Stimulated activated naive B cell treated with anti-CD40 and anti-IgM and Interleukin-4, amounts not matched to agents 10 μg/mL and 1 μg/mL and 100 μg/mL, for 72 hours (primary cell): Measurements from ENCODE around the gene MDGA2.
A peak's percentile ranks its signal among the peaks of the same experiment; 100 is the strongest.
"Not testable (repeated sequence)": the region's sequence is repeated elsewhere in the genome, so short reads cannot be mapped to it uniquely, and the experiment has no call there.

Experiments used
- ATAC-seq, 2 donors: fragments of 150-1000 bp; cut with Tn5 transposase; replicated peaks; 2 replicates each; pipeline ENCODE4 v1.10.0; 2021; ENCODE audit warnings: moderate library complexity in 1 of 2
- DNase-seq: peaks from one replicate; pipeline ENCODE4 v3.0.0; 2021
- H3K27ac Mint-ChIP-seq: one replicate; pipeline ENCODE4 v1.8.0; 2022; ENCODE audit warnings: mild to moderate bottlenecking, mixed read lengths
- H3K27me3 Mint-ChIP-seq, 2 donors: one replicate each; pipeline ENCODE4 v1.8.0; 2022; ENCODE audit warnings: mixed read lengths in 2 of 2
- H3K36me3 Mint-ChIP-seq, 2 donors: one replicate each; pipeline ENCODE4 v1.8.0; 2022; ENCODE audit warnings: mixed read lengths in 2 of 2, mild to moderate bottlenecking in 1 of 2
- H3K4me1 Mint-ChIP-seq, 2 donors: one replicate each; pipeline ENCODE4 v1.8.0; 2022; ENCODE audit warnings: mixed read lengths in 2 of 2, mild to moderate bottlenecking in 1 of 2
- H3K4me3 Mint-ChIP-seq, 2 donors: one replicate each; pipeline ENCODE4 v1.8.0; 2022; ENCODE audit warnings: mild to moderate bottlenecking in 2 of 2, mixed read lengths in 2 of 2, moderate library complexity in 1 of 2
- H3K9me3 Mint-ChIP-seq, 2 donors: one replicate each; pipeline ENCODE4 v1.8.0; 2022; ENCODE audit warnings: mixed read lengths in 2 of 2, mild to moderate bottlenecking in 1 of 2

The MDGA2 gene

DNA sequence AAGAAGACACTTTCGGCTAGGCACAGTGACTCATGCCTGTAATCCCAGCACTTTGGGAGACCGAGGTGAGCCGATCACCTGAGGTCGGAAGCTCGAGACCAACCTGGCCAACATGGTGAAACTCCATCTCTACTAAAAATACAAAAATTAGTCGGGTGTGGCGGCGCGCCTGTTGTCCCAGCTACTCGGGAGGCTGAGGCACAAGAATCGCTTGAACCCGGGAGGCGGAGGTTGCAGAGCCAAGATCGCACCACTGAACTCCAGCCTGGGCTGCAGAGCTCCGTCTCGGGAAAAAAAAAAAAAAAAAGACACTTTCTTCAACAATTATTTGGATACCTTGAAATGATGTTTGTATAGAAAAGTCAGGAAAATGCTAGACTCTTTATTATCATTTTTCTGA, 393.6 kb downstream of the MDGA2 start:
- not testable (repeated sequence) for H3K27me3 Mint-ChIP-seq, H3K36me3 Mint-ChIP-seq, ATAC-seq, H3K4me1 Mint-ChIP-seq, DNase-seq, H3K4me3 Mint-ChIP-seq, H3K9me3 Mint-ChIP-seq, H3K27ac Mint-ChIP-seq

DNA sequence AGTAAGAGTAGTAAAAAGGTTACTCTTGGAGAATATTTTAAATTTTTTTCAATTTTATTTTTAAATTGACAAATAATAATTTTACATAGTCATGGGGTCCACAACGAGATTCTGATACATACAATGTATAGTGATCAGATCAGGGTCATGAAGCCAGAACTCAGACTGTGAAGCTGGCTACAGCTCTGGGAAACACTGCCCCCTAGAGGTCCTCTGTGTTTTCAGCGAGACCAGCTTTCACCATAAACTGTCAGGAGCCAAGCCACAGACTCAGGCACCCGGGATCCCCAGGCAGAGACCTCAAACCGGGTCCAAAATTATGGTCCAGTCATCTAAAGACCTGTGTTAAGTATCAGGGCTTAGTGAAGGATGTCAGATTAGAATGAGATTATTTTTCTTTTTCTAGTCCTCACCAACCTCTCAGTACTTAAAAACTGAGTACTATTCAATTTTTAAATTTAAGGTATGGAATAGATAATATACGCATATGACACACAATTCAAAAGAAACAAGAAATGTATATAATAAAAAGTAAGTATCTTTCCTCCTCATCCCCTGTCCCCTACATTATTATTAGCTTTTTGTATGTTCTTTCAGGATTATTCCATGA, 397.1 kb downstream of the MDGA2 start:
- ATAC-seq = peak; percentile 73 to 81
- Mint-ChIP-seq H3K36me3 (peaks cover 0 to 1% of the 10 kb centered on the region in 2 donors), H3K27ac (no peak overlapping the region), H3K27me3 (no peaks in the 10 kb centered on the region), H3K4me3 (no peak overlapping the region), H3K4me1 (no peaks in the 10 kb centered on the region), H3K9me3 (no peaks in the 10 kb centered on the region)
- DNase-seq = peak; percentile 1

DNA sequence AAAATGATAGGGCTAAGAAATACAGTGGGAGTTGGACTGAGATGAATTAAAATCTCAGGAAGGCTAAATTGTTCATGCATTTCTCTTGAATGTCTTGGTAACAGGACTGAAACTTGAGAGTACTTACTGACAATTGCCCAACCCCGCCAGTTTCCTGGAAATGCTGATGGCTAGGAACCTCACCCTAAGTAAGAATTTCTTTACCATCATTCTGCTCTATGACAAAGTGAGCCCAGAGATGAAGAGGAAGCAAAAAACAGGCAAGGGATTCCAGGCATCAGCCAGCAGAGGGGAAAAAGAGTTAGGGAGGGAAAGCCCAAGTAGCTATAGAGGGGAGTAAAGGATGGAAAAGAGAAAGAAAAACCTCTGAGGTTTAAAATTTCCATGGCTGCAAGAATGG, 397.7 kb downstream of the MDGA2 start:
- Mint-ChIP-seq H3K27ac (no peak overlapping the region), H3K4me1 (no peaks in the 10 kb centered on the region), H3K4me3 (no peak overlapping the region), H3K36me3 (peaks cover 0 to 1% of the 10 kb centered on the region in 2 donors), H3K27me3 (no peaks in the 10 kb centered on the region), H3K9me3 (no peaks in the 10 kb centered on the region)
- no peak for ATAC-seq
- no peak for DNase-seq

DNA sequence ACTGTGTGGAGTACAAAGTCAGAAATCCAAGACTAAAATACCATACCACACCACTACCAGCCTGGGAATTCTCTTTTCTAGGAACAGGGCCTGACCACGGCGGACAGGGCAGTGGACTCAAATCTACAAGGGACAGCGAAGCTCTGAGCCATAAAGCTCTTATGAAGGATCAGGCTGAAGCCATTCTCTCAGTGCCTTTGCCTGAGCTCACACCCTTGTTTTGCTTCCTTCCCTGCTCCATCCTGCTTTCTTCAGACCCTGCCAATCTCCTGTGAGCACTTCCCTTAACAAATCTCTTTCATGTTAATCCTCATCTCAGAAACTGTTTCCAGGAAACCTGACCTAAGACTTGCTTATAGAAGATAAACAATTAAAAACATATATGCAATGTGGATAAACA, 398.5 kb downstream of the MDGA2 start:
- H3K27ac Mint-ChIP-seq = no peak overlapping the region

GRCh38 chr14:47273939-47274338, 401.5 kb downstream of the MDGA2 start:
- ATAC-seq (no peak), DNase-seq (no peak)
- Mint-ChIP-seq H3K27ac (no peak overlapping the region), H3K4me1 (no peaks in the 10 kb centered on the region), H3K4me3 (no peak overlapping the region), H3K27me3 (no peaks in the 10 kb centered on the region), H3K9me3 (no peaks in the 10 kb centered on the region), H3K36me3 (peaks cover 0 to 1% of the 10 kb centered on the region in 2 donors)

More for the DNA sequence above, 398.5 kb downstream of the MDGA2 start:
- Mint-ChIP-seq H3K4me1 (no peaks in the 10 kb centered on the region), H3K9me3 (no peaks in the 10 kb centered on the region), H3K4me3 (no peak overlapping the region), H3K36me3 (peaks cover 0 to 1% of the 10 kb centered on the region in 2 donors), H3K27me3 (no peaks in the 10 kb centered on the region)
- no peak for DNase-seq
- ATAC-seq = no peak

GRCh38 chr14:47270715-47271114, 404.7 kb downstream of the MDGA2 start:
- Mint-ChIP-seq H3K9me3 (no peaks in the 10 kb centered on the region), H3K4me1 (no peaks in the 10 kb centered on the region), H3K27ac (no peak overlapping the region), H3K27me3 (no peaks in the 10 kb centered on the region), H3K36me3 (no peaks in the 10 kb centered on the region), H3K4me3 (no peak overlapping the region)
- ATAC-seq (no peak), DNase-seq (no peak)

GRCh38 chr14:47269756-47270492, 405.5 kb downstream of the MDGA2 start:
- DNase-seq (no peak), ATAC-seq (no peak)
- Mint-ChIP-seq H3K9me3 (no peaks in the 10 kb centered on the region), H3K27ac (no peak overlapping the region), H3K4me1 (no peaks in the 10 kb centered on the region), H3K27me3 (no peaks in the 10 kb centered on the region), H3K36me3 (no peaks in the 10 kb centered on the region), H3K4me3 (no peak overlapping the region)

- no peaks in the 10 kb centered on the region for H3K9me3 Mint-ChIP-seq
- ATAC-seq (no peak), DNase-seq (no peak)
- no peaks in the 10 kb centered on the region for H3K4me1 Mint-ChIP-seq
- no peaks in the 10 kb centered on the region for H3K36me3 Mint-ChIP-seq
- no peaks in the 10 kb centered on the region for H3K27me3 Mint-ChIP-seq
- H3K27ac Mint-ChIP-seq = no peak overlapping the region
- H3K4me3 Mint-ChIP-seq = no peak overlapping the region
Observed at GRCh38 chr14:47264842-47265241, 410.6 kb downstream of the MDGA2 start.

DNA sequence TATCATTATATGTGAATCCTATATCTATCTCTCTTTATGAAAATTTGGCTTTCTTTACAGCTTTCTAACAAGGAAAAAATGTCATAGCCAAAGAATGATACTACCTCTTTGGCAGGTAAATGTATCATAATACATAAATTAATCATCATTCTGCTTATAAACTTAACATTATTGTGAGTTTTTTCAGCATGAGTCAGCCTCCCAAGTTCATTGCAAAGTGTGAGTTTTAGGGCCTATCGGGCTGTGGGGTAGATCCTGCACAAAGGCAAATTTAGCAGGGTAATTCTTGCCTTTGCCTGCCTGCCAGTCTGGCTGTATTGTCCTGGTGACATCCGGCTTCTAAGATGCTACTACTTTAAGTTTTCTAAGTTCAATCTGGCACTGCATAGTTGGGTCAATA, 412.6 kb downstream of the MDGA2 start:
- Mint-ChIP-seq H3K9me3 (peaks cover 0 to 1% of the 10 kb centered on the region in 2 donors), H3K36me3 (no peaks in the 10 kb centered on the region), H3K27me3 (no peaks in the 10 kb centered on the region), H3K4me3 (no peak overlapping the region), H3K27ac (no peak overlapping the region), H3K4me1 (no peaks in the 10 kb centered on the region)
- no peak for ATAC-seq
- DNase-seq = no peak

DNA sequence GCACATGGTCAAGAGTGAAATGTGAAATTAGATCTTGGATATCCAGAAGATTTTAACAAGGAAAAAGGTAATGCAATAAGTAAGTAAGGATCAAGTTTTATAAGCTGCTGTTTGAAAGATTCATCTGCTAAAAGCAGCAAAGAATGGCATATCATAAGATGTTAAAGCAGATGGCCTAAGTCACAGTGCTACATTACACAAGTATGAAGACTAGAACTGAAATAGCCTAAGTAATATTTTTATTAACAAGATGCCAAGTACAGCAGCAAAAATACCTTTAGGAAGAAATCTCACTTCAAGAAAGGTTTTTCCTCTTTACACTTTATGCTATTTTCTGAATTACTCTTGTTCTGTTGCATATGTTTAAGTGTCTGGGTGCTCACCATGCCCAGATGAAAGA, 414.1 kb downstream of the MDGA2 start:
- ATAC-seq = no peak
- H3K4me3 Mint-ChIP-seq = no peak overlapping the region
- no peaks in the 10 kb centered on the region for H3K36me3 Mint-ChIP-seq
- H3K27ac Mint-ChIP-seq = no peak overlapping the region
- DNase-seq = no peak
- H3K4me1 Mint-ChIP-seq = no peaks in the 10 kb centered on the region
- no peaks in the 10 kb centered on the region for H3K27me3 Mint-ChIP-seq
- peaks cover 0 to 1% of the 10 kb centered on the region in 2 donors for H3K9me3 Mint-ChIP-seq

DNA sequence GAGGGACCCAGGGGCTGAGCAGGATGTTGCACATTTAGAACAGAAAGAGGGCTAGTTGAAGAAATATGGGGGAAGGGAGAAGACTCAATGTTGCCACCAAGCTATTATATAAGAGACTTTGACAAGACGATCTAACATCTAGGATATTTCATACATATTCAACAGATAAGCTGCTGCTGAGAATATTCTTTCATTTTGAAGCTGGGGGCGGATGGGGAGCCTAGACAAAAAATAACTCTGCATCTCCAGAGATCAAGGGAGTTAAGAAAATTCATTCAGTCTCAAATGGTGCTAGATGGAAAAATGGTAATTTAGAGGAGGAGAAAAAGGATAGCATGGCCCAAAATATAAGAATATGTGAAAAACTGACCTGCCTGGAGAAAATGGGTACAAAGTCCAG, 415.6 kb downstream of the MDGA2 start:
- H3K27ac Mint-ChIP-seq = no peak overlapping the region
- no peak for ATAC-seq
- no peak for DNase-seq
- peaks cover 0 to 4% of the 10 kb centered on the region in 2 donors for H3K9me3 Mint-ChIP-seq
- no peak overlapping the region for H3K4me3 Mint-ChIP-seq
- no peaks in the 10 kb centered on the region for H3K36me3 Mint-ChIP-seq
- H3K4me1 Mint-ChIP-seq = no peaks in the 10 kb centered on the region
- H3K27me3 Mint-ChIP-seq = no peaks in the 10 kb centered on the region

DNA sequence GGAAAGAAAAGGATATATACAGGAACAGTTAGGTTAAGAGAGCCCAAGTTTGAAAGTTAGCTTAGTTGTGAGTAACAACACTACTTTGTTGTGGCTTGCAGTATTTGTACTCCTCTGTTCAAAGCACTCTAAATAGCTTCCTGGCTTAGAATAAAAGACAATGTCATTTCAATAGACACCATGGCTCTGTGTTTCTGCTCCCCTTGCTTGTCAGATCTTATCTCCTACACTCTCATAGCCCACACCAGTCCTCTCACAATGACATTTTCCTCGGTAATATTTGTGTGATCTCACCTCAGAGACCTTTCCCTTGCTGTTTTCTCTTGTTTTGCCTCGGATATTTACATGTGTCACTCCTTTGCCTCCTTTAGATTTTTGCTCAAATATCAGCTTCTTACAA, 418.4 kb downstream of the MDGA2 start:
- no peak for DNase-seq
- H3K36me3 Mint-ChIP-seq = peaks cover 0 to 2% of the 10 kb centered on the region in 2 donors

GRCh38 chr14:47252802-47253201, 422.6 kb downstream of the MDGA2 start:
- H3K4me1 Mint-ChIP-seq = no peaks in the 10 kb centered on the region
- H3K27me3 Mint-ChIP-seq = no peaks in the 10 kb centered on the region
- peaks cover 0 to 2% of the 10 kb centered on the region in 2 donors for H3K36me3 Mint-ChIP-seq
- ATAC-seq = no peak
- DNase-seq = no peak
- no peak overlapping the region for H3K27ac Mint-ChIP-seq
- peaks cover 6 to 9% of the 10 kb centered on the region in 2 donors for H3K9me3 Mint-ChIP-seq
- H3K4me3 Mint-ChIP-seq = no peak overlapping the region

More for the DNA sequence above, 418.4 kb downstream of the MDGA2 start:
- ATAC-seq = no peak
- Mint-ChIP-seq H3K27ac (no peak overlapping the region), H3K27me3 (no peaks in the 10 kb centered on the region), H3K9me3 (peaks cover 6 to 10% of the 10 kb centered on the region in 2 donors), H3K4me3 (no peak overlapping the region), H3K4me1 (no peaks in the 10 kb centered on the region)

- Mint-ChIP-seq H3K4me1 (no peaks in the 10 kb centered on the region), H3K36me3 (no peaks in the 10 kb centered on the region), H3K27ac (no peak overlapping the region), H3K27me3 (no peaks in the 10 kb centered on the region), H3K9me3 (peaks cover 0 to 1% of the 10 kb centered on the region in 2 donors), H3K4me3 (no peak overlapping the region)
- no peak for ATAC-seq
- DNase-seq = no peak
Observed at GRCh38 chr14:47246367-47246766, 429.0 kb downstream of the MDGA2 start.

DNA sequence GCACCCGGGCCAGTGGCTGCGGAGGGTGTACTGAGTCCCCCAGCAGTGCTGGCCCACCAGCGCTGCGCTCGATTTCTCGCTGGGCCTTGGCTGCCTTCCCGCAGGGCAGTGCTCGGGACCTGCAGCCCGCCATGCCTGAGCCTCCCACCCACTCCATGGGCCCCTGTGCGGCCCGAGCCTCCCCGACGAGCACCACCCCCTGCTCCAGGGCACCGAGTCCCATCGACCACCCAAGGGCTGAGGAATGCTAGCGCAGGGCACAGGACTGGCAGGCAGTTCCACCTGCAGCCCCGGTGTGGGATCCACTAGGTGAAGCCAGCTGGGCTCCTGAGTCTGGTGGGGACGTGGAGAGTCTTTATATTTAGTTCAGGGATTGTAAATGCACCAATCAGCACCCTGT, 432.8 kb downstream of the MDGA2 start:
- not testable (repeated sequence) for H3K27ac Mint-ChIP-seq, H3K9me3 Mint-ChIP-seq, H3K36me3 Mint-ChIP-seq, H3K4me3 Mint-ChIP-seq, H3K4me1 Mint-ChIP-seq, ATAC-seq, H3K27me3 Mint-ChIP-seq, DNase-seq
